Measurements from ENCODE around the gene CABLES2. TPM values are rescaled to one million over a fixed set of nuclear protein-coding genes. Genes with fewer than 3 reads are reported as not detected.

The CABLES2 gene
- total and polyA plus RNA-seq, 2 donors (not counting 3 experiments of a cell fraction or from before 2014, with no cell fraction given): 7.8 to 9.9 TPM

DNA sequence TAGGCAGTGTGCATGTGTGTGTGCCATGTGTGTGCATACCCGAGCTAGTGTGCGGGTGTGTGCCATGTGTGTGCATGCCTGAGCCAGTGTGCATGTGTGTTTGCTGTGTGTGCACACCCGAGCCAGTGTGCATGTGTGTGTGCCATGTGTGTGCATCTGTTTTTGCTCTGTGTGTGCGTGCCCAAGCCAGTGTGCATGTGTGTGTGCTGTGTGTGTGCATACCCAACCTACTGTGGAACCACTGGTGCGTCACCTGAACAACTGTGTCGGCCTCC is 14.6 kb upstream of the CABLES2 start:
- Histone ChIP-seq H3K9me1 (replicated peaks; ENCODE audit: control insufficient read depth, extremely low read depth, insufficient read depth, low read length) (no peaks in the 10 kb centered on the region), H3K4me1 (ENCODE audit: control insufficient read depth, extremely low read depth, insufficient read depth, low read length) (no peaks in the 10 kb centered on the region), H3K4me3 (replicated peaks in 1 of 3; ENCODE audit: insufficient read depth in 1 of 3, low read depth in 1 of 3, low read length in 3 of 3) (no peak overlapping the region), H3K27me3 (ENCODE audit: control insufficient read depth in 2 of 2, insufficient read depth in 2 of 2, low read length in 2 of 2) (no peaks in the 10 kb centered on the region), H3K27ac (ENCODE audit: insufficient read depth, low read depth, low read length) (no peak overlapping the region), H3K79me2 (ENCODE audit: control insufficient read depth, insufficient read depth, low read length) (no peaks in the 10 kb centered on the region), H3K4me2 (ENCODE audit: insufficient read depth, low read length) (no peak overlapping the region), H4K20me1 (replicated peaks; ENCODE audit: control insufficient read depth, extremely low read depth, insufficient read depth, low read length) (no peaks in the 10 kb centered on the region), H3K9me3 (replicated peaks; ENCODE audit: control insufficient read depth, insufficient read depth, low read length) (no peaks in the 10 kb centered on the region), H3K36me3 (ENCODE audit: control insufficient read depth in 2 of 2, extremely low read depth in 1 of 2, insufficient read depth in 2 of 2, low read length in 2 of 2) (no peaks in the 10 kb centered on the region), H3K9ac (replicated peaks; ENCODE audit: extremely low read depth, insufficient read depth, low read length) (no peak overlapping the region), H2AFZ (ENCODE audit: low read depth, low read length) (no peak overlapping the region)
- FAIRE-seq: no peak
- no peak for TF ChIP-seq FOS (IDR thresholded peaks at IDR 0.05; ENCODE audit: borderline replicate concordance, insufficient read depth, low read length)
- no peak for TF ChIP-seq EZH2 (IDR thresholded peaks at IDR 0.05; ENCODE audit: borderline replicate concordance, low read depth, low read length, severe bottlenecking)
- TF ChIP-seq POLR2AphosphoS5 (IDR thresholded peaks at IDR 0.05; ENCODE audit: insufficient read depth, low read depth, low read length): no peak
- no peak for TF ChIP-seq POLR2A (IDR thresholded peaks at IDR 0.05; ENCODE audit: low read depth, low read length)
- no peak for TF ChIP-seq JUN (IDR thresholded peaks at IDR 0.05; ENCODE audit: borderline replicate concordance, insufficient read depth, insufficient read length, low read depth)
- TF ChIP-seq MYC (IDR thresholded peaks at IDR 0.05; ENCODE audit: low read depth, low read length): no peak
- TF ChIP-seq, protein P1, sequence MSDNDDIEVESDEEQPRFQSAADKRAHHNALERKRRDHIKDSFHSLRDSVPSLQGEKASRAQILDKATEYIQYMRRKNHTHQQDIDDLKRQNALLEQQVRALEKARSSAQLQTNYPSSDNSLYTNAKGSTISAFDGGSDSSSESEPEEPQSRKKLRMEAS (IDR thresholded peaks at IDR 0.05; ENCODE audit: insufficient read depth, insufficient read length): no peak
- TF ChIP-seq GATA2 (IDR thresholded peaks at IDR 0.05; ENCODE audit: insufficient read depth, insufficient read length, low read depth, low read length): no peak
- TF ChIP-seq, protein P2, sequence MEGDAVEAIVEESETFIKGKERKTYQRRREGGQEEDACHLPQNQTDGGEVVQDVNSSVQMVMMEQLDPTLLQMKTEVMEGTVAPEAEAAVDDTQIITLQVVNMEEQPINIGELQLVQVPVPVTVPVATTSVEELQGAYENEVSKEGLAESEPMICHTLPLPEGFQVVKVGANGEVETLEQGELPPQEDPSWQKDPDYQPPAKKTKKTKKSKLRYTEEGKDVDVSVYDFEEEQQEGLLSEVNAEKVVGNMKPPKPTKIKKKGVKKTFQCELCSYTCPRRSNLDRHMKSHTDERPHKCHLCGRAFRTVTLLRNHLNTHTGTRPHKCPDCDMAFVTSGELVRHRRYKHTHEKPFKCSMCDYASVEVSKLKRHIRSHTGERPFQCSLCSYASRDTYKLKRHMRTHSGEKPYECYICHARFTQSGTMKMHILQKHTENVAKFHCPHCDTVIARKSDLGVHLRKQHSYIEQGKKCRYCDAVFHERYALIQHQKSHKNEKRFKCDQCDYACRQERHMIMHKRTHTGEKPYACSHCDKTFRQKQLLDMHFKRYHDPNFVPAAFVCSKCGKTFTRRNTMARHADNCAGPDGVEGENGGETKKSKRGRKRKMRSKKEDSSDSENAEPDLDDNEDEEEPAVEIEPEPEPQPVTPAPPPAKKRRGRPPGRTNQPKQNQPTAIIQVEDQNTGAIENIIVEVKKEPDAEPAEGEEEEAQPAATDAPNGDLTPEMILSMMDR (IDR thresholded peaks at IDR 0.05; ENCODE audit: extremely low read depth in 1 of 2, insufficient read depth in 1 of 2, low read depth in 1 of 2, low read length in 2 of 2): no peak
- dilution Hi-C loops (cut with MboI; ENCODE audit: extremely low pct_ligation_motif_present, low sequenced_read_pairs): no loop called here
- ChIA-PET POLR2A (no interaction called here), CTCF (no interaction called here)
- no TSS peak for BruUV-seq (replicated peaks)
- intact Hi-C loops (cut with micrococcal nuclease): no loop called here
- DNase-seq (ENCODE audit: low read depth, low spot score): no peak
